Mesenchymal stem cell (in vitro differentiated cells and primary cell): ENCODE results near the gene GLI3.

Experiments used
- DNase-seq: peaks from one replicate; pipeline ENCODE4 v3.0.0-alpha.2; 2013
- H2AFZ ChIP-seq: one replicate; pipeline ENCODE4 v1.6.1; 2013; ENCODE audit warnings: low read depth, mild to moderate bottlenecking, control low read depth, inconsistent platforms, low read length, moderate library complexity
- H2AK5ac ChIP-seq: 2 replicates; pipeline ENCODE4 v1.6.1; 2013; ENCODE audit warnings: low read length, moderate library complexity, mild to moderate bottlenecking, inconsistent platforms; ENCODE audit not compliant: severe bottlenecking
- H2BK120ac ChIP-seq: one replicate; pipeline ENCODE4 v1.6.1; 2013; ENCODE audit warnings: low read depth, mild to moderate bottlenecking, inconsistent platforms, low read length, moderate library complexity
- H2BK12ac ChIP-seq, 2 experiments: one replicate each; pipeline ENCODE4 v1.6.1; 2013; ENCODE audit warnings: inconsistent platforms in 2 of 2, low read length in 2 of 2, mild to moderate bottlenecking in 2 of 2, moderate library complexity in 2 of 2, control low read depth in 1 of 2
- H2BK15ac ChIP-seq: one replicate; pipeline ENCODE4 v1.6.1; 2013; ENCODE audit warnings: mild to moderate bottlenecking, low read depth, inconsistent platforms; ENCODE audit not compliant: poor library complexity, severe bottlenecking
- H2BK5ac ChIP-seq: 2 replicates; pipeline ENCODE4 v1.6.1; 2013; ENCODE audit warnings: low read depth, mild to moderate bottlenecking, low read length, control low read depth, inconsistent platforms; ENCODE audit not compliant: poor library complexity, severe bottlenecking
- H3K14ac ChIP-seq, 2 experiments: one replicate each; pipeline ENCODE4 v1.6.1; 2013; ENCODE audit warnings: inconsistent platforms in 2 of 2, low read length in 2 of 2, control low read depth in 1 of 2, mild to moderate bottlenecking in 1 of 2, moderate library complexity in 1 of 2
- H3K18ac ChIP-seq, 2 experiments: one replicate each; pipeline ENCODE4 v1.6.1; 2013; ENCODE audit warnings: inconsistent platforms in 2 of 2, low read length in 2 of 2, control low read depth in 1 of 2, low read depth in 1 of 2, mild to moderate bottlenecking in 1 of 2
- H3K23ac ChIP-seq, 2 experiments: one replicate each; pipeline ENCODE4 v1.6.1; 2013; ENCODE audit warnings: inconsistent platforms in 2 of 2, low read length in 2 of 2, mild to moderate bottlenecking in 2 of 2, moderate library complexity in 2 of 2, control low read depth in 1 of 2
- H3K27ac ChIP-seq: 2 replicates; pipeline ENCODE4 v1.5.1; 2013; ENCODE audit warnings: mild to moderate bottlenecking, moderate library complexity, low read length, control low read depth, inconsistent platforms; ENCODE audit not compliant: poor library complexity, severe bottlenecking
- H3K27me3 ChIP-seq, 2 experiments: 2 replicates each; pipeline versions ENCODE4 v1.6.1 to v1.7.0; 2013; ENCODE audit warnings: low read length in 2 of 2, mild to moderate bottlenecking in 2 of 2, moderate library complexity in 2 of 2, control low read depth in 1 of 2, inconsistent platforms in 1 of 2; ENCODE audit not compliant: control insufficient read depth in 1 of 2, insufficient read depth in 1 of 2
- H3K36me3 ChIP-seq, 2 experiments: 2 replicates each; pipeline versions ENCODE4 v1.6.1 to v1.7.0; 2013; ENCODE audit warnings: low read length in 2 of 2, control low read depth in 1 of 2, inconsistent platforms in 1 of 2, low read depth in 1 of 2, mild to moderate bottlenecking in 1 of 2; ENCODE audit not compliant: insufficient read depth in 2 of 2, control insufficient read depth in 1 of 2
- H3K4ac ChIP-seq, 2 experiments: one replicate each; pipeline ENCODE4 v1.6.1; 2013; ENCODE audit warnings: inconsistent platforms in 2 of 2, low read length in 2 of 2, mild to moderate bottlenecking in 2 of 2, moderate library complexity in 2 of 2, control low read depth in 1 of 2, low read depth in 1 of 2
- H3K4me1 ChIP-seq: 2 replicates; pipeline ENCODE4 v1.6.1; 2013; ENCODE audit warnings: low read depth, low read length, control low read depth; ENCODE audit not compliant: control insufficient read depth, insufficient read depth
- H3K4me2 ChIP-seq: 2 replicates; pipeline ENCODE4 v1.6.1; 2013; ENCODE audit warnings: low read length, mild to moderate bottlenecking, inconsistent platforms; ENCODE audit not compliant: poor library complexity, severe bottlenecking
- H3K4me3 ChIP-seq, 2 experiments: 2 replicates each; pipeline versions ENCODE4 v1.5.1 to v1.7.0; 2013; ENCODE audit warnings: low read length in 2 of 2, mild to moderate bottlenecking in 2 of 2, control low read depth in 1 of 2, low read depth in 1 of 2; ENCODE audit not compliant: insufficient read depth in 1 of 2
- H3K79me1 ChIP-seq: replicated peaks from 2 replicates; pipeline ENCODE4 v1.6.1; 2013; ENCODE audit warnings: mild to moderate bottlenecking, control low read depth, low read length, inconsistent platforms; ENCODE audit not compliant: poor library complexity, severe bottlenecking
- H3K9ac ChIP-seq: 2 replicates; pipeline ENCODE4 v1.7.0; 2013; ENCODE audit warnings: mild to moderate bottlenecking, low read length, moderate library complexity
- H3K9me3 ChIP-seq: 2 replicates; pipeline ENCODE4 v1.7.0; 2013; ENCODE audit warnings: mild to moderate bottlenecking, low read length; ENCODE audit not compliant: control insufficient read depth
- H4K8ac ChIP-seq: one replicate; pipeline ENCODE4 v1.6.1; 2013; ENCODE audit warnings: inconsistent platforms, mild to moderate bottlenecking, low read length, moderate library complexity
- H4K91ac ChIP-seq: one replicate; pipeline ENCODE4 v1.6.1; 2013; ENCODE audit warnings: mild to moderate bottlenecking, low read length, inconsistent platforms
- WGBS: methylation state at CpG from one replicate; pipeline ENCODE4 v1.1.7; 2013; ENCODE audit warnings: mixed read lengths; 5-methylcytosine and 5-hydroxymethylcytosine counted together

The GLI3 gene

GRCh38 chr7:42017349-42017986 lies 219.5 kb downstream of the GLI3 start:
- Histone ChIP-seq H3K4me3 (no peak overlapping the region), H3K27ac (no peak overlapping the region), H3K9me3 (peaks cover 4% of the 10 kb centered on the region), H4K91ac (no peak overlapping the region), H3K79me1 (peaks cover 1% of the 10 kb centered on the region), H2BK5ac (no peak overlapping the region), H3K18ac (no peak overlapping the region), H3K36me3 (peaks cover 3 to 56% of the 10 kb centered on the region in 2 experiments), H3K4me1 (peaks cover 3% of the 10 kb centered on the region), H2BK120ac (no peak overlapping the region), H3K27me3 (no peaks in the 10 kb centered on the region), H3K4ac (no peak overlapping the region), H3K23ac (no peak overlapping the region), H2AK5ac (no peak overlapping the region), H2AFZ (no peak overlapping the region), H2BK12ac (no peak overlapping the region), H3K9ac (no peak overlapping the region), H3K4me2 (no peak overlapping the region), H3K14ac (no peak overlapping the region), H2BK15ac (no peak overlapping the region), H4K8ac (no peak overlapping the region)
- 81% methylated on average over 14 of the region's 15 CpGs for WGBS
- DNase-seq = no peak

DNA sequence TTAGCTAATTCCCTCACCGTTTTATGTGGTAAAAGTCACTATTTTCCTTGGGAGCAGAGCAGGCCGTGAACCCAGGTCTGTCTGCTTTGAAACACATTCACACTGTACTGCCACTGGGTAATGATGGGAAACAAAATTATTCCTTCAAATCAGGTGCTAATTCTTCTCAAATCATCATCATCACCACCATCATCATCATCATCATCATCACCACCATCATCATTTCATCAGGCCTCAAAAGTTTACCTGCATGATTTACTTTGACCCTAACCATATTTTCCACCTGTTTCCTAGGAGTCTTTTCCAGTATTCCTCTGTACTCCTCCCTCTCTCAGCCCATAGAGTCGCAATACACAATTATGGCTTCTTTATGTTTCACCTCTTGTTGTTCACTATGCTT lies 220.5 kb downstream of the GLI3 start:
- Histone ChIP-seq H3K9me3 (peaks cover 4% of the 10 kb centered on the region), H2BK5ac (no peak overlapping the region), H3K36me3 (peaks cover 3 to 56% of the 10 kb centered on the region in 2 experiments), H3K9ac (no peak overlapping the region), H3K4ac (no peak overlapping the region), H3K27ac (no peak overlapping the region), H3K14ac (no peak overlapping the region), H3K4me2 (no peak overlapping the region), H3K4me1 (peaks cover 3% of the 10 kb centered on the region), H3K18ac (no peak overlapping the region), H4K8ac (no peak overlapping the region), H2BK15ac (no peak overlapping the region), H3K27me3 (no peaks in the 10 kb centered on the region), H2BK12ac (no peak overlapping the region), H3K4me3 (no peak overlapping the region), H4K91ac (no peak overlapping the region), H3K79me1 (peaks cover 3% of the 10 kb centered on the region), H2BK120ac (no peak overlapping the region), H3K23ac (no peak overlapping the region), H2AFZ (no peak overlapping the region), H2AK5ac (no peak overlapping the region)
- DNase-seq = no peak
- 96% methylated on average over 3 of the region's 3 CpGs for WGBS

GRCh38 chr7:42014625-42015618 lies 222.1 kb downstream of the GLI3 start:
- Histone ChIP-seq H3K79me1 (peaks cover 5% of the 10 kb centered on the region), H4K8ac (no peak overlapping the region), H2BK5ac (no peak overlapping the region), H4K91ac (no peak overlapping the region), H2BK120ac (no peak overlapping the region), H3K14ac (no peak overlapping the region), H3K18ac (no peak overlapping the region), H3K9ac (peak overlapping the region; percentile 85), H3K4me2 (no peak overlapping the region), H3K4ac (no peak overlapping the region), H2BK12ac (no peak overlapping the region), H2BK15ac (no peak overlapping the region), H3K23ac (no peak overlapping the region), H3K4me3 (no peak overlapping the region), H3K9me3 (peaks cover 4% of the 10 kb centered on the region), H3K27ac (no peak overlapping the region), H2AFZ (no peak overlapping the region), H3K4me1 (peaks cover 4% of the 10 kb centered on the region), H2AK5ac (no peak overlapping the region), H3K36me3 (peaks cover 3 to 70% of the 10 kb centered on the region in 2 experiments), H3K27me3 (no peaks in the 10 kb centered on the region)
- WGBS = 55% methylated on average over 6 of the region's 9 CpGs
- peak; percentile 28 for DNase-seq

DNA sequence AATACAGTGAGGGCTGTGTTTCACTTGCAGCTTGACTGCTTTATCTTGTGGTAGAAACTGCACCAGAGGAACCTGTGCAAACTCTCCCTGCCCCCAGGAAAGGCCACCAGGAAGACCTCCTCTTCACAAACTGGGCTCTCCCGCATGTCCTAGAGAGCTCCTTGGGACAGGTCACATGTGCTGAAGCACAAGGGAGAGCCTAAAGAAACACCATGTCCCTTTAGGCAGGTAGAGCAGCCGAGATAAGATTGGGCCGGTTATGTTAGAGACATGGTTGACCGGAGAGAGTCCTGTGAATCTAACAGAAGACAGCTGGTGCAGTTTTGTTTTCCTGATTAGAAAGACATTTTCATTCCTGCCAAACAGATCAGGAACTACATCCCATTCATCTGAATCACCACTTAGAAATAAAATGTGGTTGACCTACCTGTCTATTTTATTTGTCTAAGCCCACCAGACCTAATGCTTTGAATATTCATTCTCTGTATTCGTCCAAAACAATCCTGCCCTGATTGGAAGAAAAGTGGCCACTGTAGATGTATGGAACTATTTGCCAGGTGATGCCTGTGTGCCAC lies 224.1 kb downstream of the GLI3 start:
- no peak overlapping the region for H3K4ac ChIP-seq
- H3K9ac ChIP-seq = no peak overlapping the region
- H3K79me1 ChIP-seq = peaks cover 5% of the 10 kb centered on the region
- H3K9me3 ChIP-seq = peaks cover 4% of the 10 kb centered on the region
- no peaks in the 10 kb centered on the region for H3K27me3 ChIP-seq
- DNase-seq = no peak
- no peak overlapping the region for H3K27ac ChIP-seq
- 93% methylated on average over 3 of the region's 5 CpGs for WGBS
- no peak overlapping the region for H3K18ac ChIP-seq
- no peak overlapping the region for H2AFZ ChIP-seq
- H2BK15ac ChIP-seq = no peak overlapping the region
- H3K4me2 ChIP-seq = no peak overlapping the region
- H2BK120ac ChIP-seq = no peak overlapping the region
- peaks cover 4% of the 10 kb centered on the region for H3K4me1 ChIP-seq
- H3K4me3 ChIP-seq = no peak overlapping the region
- no peak overlapping the region for H2AK5ac ChIP-seq
- H4K8ac ChIP-seq = no peak overlapping the region
- peaks cover 3 to 72% of the 10 kb centered on the region in 2 experiments for H3K36me3 ChIP-seq
- H2BK5ac ChIP-seq = no peak overlapping the region
- no peak overlapping the region for H3K14ac ChIP-seq
- no peak overlapping the region for H3K23ac ChIP-seq
- no peak overlapping the region for H2BK12ac ChIP-seq
- H4K91ac ChIP-seq = no peak overlapping the region
